ENCODE data around the gene TLE1.
"Not testable (repeated sequence)": the region's sequence is repeated elsewhere in the genome, so short reads cannot be mapped to it uniquely, and the experiment has no call there.

The TLE1 gene

DNA sequence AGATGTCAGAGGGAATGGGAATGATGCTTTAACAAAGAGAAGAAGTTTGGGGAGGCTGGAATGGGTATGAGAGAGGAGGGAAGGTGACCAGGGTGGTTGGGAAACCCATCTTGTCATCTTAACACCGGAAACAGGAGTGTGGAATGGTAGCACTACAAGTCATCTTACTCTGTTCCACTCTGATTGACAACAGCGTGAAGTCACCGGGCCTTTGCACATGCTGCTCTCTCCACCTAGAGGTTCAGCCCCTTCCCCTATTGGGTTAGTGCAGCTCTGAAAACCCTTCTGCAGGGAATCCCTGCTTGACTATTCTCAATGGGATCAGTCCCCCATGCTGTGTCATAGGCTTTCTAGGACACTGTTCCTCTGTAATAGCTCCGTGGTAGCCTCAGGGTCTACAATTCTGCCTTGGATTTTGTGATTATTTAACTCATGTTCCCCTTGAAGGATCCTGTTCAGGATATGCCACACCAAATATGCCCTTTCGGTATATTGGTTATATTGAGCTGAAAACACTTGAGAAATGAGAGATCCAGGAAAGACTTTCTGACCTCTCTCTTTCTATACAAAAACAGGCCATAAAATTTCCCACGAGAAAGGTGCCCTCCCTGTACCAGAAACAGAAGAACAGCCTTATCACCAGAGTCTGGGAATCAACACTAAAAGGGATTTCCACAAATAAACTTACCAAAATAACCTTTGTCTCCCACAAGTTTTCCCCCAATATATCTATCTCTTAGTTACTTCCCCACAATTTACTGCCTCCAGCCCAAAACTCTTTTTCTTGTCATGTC, 86.3 kb downstream of the TLE1 start:
- in situ Hi-C loops (cut with MboI; ENCODE audit: low sequenced_read_pairs), result no loop called here

DNA sequence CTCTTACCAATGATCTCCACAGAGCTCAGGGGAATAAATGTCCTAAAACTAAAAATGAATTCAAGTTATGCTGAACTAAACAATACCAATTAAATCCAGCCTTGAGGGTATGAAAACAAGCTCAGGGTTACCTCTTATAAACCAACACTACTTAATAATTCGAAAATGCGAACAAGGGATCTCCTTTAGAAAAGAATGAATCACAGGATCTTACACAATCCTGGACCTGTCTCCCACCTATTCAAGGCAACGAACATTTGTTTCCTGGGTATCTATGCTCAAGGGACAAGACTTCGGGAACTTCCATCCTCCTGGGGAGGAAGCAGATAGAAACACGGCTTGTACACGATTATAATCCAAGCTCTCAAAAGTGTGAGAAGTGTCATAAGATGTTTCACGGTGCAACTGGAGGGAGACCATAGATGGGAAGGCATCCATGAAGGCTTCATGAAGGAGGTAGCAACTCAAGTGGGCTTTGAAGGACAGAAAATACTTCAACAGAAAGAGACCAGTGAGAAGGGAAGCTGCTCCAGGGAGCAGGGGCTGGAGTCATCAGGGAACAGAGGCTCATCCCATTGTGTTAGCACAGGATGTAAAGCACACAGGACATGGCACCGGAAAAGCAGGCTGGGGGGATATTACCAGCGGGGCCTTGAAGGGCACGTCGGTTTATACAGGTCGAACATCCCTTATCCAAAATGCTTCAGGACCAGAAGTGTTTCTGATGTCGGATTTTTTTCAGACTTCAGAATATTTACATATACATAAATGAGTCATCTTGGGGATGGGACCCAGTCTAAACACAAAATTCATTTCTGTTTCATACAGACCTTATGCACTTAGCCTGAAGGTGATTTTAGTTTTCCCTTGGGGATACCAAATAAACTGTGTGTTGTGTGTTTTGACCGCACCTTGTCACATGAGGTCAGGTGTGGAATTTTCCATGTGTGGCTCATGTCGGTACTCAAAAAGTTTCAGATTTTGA, 87.4 kb downstream of the TLE1 start:
- in situ Hi-C loops (cut with MboI; ENCODE audit: low sequenced_read_pairs), result no loop called here

DNA sequence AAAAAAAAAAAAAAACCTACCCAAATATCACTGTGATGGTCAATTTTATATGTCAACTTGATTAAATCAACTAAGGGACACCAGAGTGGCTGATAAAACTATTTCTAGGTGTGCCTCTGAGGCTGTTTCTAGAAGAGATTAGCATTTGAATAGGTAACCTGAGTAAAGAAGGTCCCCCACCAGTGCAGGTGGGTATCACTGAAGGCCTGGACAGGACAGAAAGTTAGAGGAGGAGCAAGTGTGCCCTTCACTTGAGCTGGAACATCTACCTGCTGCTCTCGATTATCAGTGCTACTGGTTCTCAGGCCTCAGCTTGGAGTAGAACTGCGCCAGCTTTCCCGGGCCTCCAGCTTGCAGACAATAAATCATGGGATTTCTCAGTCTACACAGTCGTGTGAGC, 88.7 kb downstream of the TLE1 start:
- in situ Hi-C loops (cut with MboI; ENCODE audit: low sequenced_read_pairs), result no loop called here

DNA sequence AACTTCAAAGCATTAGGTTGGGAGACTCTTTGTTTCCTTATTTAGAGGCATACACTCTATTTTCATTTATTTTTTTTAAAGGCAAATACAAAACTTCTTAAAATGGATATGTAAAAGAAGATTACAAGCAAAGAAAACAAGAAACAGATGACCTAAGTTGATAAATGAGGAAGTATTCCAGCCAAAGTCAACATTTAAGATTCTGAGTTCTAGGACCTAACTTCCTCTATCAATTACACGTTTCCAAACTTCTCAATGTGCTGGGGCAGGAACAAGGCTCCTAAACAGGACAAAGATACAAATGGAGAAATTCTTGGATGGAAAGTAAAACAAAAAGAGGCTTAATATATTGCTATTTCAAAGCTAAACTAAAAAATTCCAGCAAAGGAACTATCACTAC, 89.5 kb downstream of the TLE1 start:
- in situ Hi-C loops (cut with MboI; ENCODE audit: low sequenced_read_pairs), result no loop called here

DNA sequence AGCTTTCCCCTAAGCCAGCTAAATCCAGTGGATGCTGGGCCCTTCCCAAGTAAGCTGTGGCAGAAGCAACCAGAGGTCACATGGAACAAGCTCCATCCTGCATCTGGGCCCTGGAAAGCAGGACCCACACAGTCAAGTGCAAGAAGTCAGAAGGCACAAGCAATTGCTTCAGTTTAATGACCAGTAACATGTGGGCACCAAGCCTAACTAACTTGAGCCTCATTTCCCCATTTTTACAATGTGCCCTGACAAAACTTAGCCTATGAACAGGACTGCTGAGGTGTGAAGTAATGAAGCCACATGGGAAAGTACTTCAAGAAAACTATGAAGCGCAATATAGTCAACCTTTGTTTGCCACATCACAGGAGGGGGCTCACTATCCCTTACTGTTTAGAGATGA, 90.5 kb downstream of the TLE1 start:
- in situ Hi-C loops (cut with MboI; ENCODE audit: low sequenced_read_pairs), result no loop called here

DNA sequence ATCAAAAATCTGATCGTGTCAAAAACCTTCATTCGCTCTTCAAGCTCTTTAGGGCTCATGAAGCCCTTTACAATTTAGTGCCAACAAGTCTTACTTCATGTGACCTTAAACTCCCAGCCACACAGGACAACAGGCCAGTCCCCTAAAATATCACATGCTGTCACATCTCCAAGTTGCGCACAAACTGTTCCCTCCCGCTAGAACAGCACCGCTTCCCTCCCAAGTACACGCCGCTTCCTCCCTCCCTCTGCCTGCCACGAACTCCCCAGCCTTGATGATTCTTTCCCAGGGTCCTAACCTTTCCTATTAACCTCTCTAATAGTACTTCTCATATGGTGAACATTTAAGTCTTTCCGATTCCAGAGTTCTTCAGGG, 91.2 kb downstream of the TLE1 start:
- in situ Hi-C loops (cut with MboI; ENCODE audit: low sequenced_read_pairs), result no loop called here

DNA sequence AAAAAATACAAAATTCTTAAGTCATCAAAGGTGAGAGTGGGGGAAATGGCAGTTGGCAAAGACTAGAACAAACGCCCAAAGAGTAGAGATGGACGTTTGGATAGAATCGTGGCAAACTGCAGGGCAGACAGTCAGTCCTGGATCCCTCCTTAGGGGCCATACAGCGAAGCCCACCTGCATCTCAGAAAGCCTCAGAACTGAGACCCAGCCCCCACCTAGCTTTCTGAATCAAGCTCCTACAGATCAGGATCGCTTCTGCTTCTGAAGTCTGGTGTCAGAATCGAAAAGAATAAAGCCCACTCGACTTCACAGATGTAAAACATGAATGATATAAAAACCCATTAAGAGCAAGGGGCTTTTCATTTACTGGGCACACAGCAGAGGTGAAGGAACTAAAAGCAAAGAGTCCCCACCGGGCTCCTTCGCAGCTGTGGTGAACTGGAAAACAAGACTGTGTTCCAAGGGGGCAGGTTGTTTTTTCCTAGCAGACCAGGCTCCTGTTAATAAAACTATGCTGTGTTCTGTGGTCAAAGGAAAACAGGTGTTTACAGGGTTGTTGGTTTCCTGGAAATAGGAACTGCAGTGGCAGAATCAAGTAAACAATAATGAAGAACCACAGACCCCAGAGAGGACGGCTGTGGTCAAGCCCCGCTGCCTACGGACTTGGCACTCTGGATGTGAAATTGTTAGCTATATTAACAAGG, 91.8 kb downstream of the TLE1 start:
- in situ Hi-C loops (cut with MboI; ENCODE audit: low sequenced_read_pairs), result no loop called here

DNA sequence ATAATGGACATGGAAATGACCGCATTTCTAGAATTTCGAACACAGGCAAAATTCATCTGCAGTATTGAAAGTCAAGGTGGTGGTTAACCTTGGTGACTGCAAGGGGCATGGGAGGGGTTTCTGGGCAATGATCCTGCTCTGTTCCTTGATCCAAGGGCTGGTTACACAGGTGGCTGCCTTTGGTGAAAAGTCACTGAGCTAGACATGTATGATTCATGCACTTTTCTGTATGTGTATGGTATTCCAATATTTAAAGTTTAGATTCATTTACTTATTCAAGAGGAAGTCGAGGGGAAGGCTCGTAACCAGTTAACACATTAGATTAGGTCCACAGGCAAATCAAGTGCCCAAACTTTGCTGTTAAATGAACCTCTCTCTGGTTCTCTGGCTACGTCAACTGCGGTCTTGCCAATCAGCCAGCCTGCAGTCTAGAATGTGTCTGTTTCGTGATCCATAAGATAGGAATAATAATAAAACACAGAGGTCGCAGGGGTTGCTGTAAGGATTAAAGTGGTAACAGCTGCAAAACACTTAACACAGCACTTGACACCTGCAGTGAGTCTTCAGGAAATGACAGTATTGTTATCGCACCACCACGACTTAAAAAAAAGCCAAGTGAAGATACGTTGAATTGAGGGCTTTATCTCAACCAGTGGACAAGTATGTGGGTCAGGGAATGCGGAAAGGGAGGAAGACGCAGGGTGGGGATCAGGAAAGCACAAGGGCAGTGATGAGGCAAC, 92.5 kb downstream of the TLE1 start:
- in situ Hi-C loops (cut with MboI; ENCODE audit: low sequenced_read_pairs), result no loop called here

DNA sequence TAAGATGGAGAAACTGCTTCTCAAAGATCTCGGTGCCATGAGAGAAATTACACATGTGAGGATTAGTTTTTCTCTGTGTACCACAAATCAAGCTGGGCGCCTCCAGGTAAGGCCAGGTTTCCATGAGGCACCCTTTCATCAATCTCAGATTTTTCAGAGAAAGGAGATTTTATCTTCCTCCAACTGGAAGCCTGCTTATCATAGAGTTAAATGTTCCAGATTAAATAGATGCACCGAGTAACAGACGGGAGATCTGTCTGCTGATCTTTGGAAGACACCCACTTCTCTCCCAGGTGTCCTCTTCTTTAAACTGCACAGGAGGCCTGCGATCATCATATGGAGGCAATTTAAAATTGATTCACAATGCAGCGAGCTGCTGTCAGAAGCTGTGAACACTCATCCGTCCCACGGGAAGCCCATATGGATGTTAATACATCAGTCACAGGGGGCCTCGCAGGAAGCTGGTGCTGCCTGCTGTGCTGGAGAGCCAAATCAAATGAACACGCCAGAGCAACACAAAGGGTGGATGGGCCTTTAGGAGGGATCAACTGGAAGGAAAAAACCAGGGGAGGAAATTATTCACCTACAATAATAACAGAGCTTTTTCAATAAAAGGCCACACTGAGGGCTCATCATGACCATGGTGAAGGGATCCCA, 93.3 kb downstream of the TLE1 start:
- in situ Hi-C loops (cut with MboI; ENCODE audit: low sequenced_read_pairs), result no loop called here

DNA sequence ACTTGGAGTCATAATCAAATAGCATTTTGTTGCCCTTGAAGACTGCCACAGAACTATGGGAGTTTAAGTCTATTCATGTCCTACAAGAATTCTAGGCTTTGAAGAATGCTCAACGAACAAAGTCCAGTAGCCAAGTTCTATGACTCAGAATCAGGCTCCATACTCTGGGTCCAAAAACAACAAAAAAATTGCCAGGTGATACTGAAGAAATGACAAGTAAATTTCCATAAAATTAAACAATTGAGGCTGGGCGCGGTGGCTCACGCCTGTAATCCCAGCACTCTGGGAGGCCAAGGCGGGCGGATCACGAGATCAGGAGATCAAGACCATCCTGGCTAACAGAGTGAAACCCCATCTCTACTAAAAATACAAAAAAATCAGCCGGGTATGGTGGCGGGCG, 94.1 kb downstream of the TLE1 start:
- in situ Hi-C loops (cut with MboI; ENCODE audit: low sequenced_read_pairs), result not testable (repeated sequence)

DNA sequence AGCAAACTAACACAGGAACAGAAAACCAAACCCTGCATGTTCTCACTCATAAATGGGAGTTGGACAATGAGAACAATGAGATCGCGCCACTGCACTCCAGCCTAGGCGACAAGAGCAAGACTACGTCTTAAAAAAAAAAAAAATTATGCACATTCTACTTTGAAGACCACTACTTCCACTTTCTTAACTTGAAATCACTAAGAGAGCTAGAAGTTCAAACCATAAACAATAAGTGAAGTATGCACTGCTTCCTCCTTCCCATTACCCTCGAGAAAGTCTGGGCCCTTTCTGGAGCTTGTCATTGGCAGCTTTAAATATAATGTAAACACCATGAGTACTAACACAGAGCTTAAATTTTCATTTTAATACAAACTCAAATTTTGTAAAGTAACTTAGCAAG, 94.9 kb downstream of the TLE1 start:
- in situ Hi-C loops (cut with MboI; ENCODE audit: low sequenced_read_pairs), result no loop called here

DNA sequence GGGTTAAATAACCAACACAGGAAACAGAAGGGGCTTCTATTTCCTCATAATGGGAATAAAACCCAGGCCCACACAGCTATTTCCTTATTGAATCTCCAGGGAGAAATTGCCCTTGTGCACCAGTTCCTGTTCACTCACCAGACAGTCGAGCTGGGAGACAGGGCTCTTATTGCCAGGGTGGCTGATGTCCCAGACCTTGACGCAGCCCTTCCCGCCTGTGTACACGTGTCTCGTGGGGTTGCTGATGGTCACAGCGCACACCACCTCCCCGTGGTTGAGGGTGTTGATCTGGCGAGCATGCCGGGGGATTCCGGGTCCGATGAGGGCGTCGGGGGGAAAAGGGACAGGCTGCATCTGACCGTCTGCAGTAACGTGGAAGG, 96.5 kb downstream of the TLE1 start:
- in situ Hi-C loops (cut with MboI; ENCODE audit: low sequenced_read_pairs), result no loop called here

DNA sequence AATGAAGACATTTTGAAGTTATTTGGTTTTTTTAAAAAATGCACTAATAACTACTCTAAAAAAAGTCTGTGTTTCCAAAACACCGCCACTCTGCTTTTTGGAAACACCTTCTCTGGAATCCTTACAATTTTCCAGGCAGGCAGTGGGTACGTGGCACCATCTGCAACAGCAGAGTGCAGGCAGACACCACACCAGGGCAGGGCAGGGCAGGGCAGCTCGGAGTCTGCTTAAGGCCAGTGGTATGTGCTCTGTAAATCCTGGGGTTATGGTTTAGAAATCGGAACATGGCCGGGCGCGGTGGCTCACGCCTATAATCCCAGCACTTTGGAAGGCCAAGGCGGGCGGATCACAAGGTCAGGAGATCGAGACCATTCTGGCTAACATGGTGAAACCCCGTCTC, 97.6 kb downstream of the TLE1 start:
- in situ Hi-C loops (cut with MboI; ENCODE audit: low sequenced_read_pairs), result no loop called here

DNA sequence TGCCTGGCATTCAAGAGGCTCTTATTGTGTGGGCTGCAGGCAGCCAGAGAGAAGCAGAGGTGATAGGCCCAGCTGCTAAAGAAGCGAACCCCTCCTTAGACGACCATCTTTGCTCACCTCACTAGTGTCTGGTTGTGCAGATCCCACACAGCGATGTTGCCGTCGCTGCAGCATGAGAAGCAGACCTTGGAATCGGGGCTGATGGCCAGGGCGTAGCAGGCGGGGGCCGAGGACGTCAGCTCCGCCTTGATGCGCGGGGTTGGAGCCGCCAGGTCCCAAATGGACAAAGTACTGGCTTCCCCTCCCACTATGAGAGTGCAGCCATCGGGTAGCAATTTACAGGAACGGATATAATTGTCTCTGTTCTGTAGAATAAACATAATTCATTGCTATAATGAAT, 98.7 kb downstream of the TLE1 start:
- in situ Hi-C loops (cut with MboI; ENCODE audit: low sequenced_read_pairs), result no loop called here

DNA sequence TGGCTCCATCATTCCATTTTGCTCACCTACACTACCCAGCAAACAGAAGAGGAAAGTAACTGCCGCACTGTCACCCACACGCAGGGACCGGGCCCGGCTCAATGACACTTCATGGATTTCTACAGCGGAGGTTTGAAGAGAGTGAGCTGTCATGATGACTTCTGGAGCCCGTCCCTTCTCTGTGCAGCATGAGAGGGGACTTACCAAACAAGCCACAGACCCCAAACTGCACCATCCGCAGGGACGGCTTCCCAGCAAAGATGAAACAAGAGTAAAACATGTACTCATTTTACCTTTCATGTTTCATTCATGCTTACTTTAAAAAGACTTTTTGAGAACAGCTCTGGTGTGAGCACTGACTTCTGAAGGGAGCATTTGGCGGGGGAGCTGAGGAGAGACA, 99.5 kb downstream of the TLE1 start:
- in situ Hi-C loops (cut with MboI; ENCODE audit: low sequenced_read_pairs), result no loop called here

DNA sequence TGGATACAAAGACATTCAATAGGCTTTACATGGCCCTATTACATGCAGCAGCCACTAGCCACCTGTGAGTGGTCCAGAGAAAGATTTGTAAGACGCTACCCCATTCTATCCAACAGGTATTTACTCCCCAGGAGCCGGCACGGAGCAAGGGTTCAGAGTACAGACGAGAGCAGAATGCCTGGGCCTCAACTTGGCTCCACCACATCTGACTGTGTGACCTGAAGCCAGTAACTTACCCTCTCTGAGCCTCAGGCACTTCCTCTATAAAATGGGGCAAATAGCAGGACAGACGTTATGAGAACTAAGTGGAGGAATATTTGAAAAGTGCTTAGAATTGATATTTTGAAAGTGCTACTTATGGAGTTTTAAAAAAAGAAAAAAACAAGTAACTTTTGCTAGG, 100.0 kb downstream of the TLE1 start:
- in situ Hi-C loops (cut with MboI; ENCODE audit: low sequenced_read_pairs), result no loop called here

DNA sequence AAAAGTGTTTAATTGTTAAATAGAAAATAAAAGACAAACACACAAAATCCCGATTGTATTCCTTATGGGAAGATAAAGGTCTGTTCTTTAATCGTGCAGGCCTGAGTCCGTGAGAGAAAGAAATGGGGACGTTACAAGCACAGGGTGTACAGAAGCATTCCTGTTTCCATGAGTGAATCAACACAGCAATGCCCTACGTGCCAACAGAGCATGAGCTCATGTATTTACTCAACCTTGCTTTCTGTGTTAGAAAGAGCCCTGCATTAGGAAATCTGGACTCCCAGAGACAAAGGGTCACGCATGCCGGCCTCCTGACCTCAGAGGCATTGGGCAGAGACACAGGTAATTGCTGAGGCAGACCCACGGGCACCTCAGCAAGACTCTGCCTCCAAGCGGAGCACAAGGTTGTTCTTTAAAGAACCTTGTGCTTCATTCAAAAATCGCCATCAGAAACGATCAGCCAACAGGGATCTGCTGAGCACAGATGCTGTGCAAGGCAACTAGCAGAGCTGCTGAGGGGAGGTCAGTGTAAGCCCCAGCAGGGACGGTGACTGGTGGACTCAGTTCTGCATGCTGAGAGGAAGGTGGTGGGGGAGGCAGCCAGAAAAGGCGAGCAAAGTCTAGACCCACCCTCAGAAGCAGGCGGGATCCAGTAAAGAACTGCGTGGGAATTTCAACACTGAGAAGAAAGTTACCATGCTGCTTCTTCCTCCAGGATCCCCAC, 101.0 kb downstream of the TLE1 start:
- in situ Hi-C loops (cut with MboI; ENCODE audit: low sequenced_read_pairs), result no loop called here

DNA sequence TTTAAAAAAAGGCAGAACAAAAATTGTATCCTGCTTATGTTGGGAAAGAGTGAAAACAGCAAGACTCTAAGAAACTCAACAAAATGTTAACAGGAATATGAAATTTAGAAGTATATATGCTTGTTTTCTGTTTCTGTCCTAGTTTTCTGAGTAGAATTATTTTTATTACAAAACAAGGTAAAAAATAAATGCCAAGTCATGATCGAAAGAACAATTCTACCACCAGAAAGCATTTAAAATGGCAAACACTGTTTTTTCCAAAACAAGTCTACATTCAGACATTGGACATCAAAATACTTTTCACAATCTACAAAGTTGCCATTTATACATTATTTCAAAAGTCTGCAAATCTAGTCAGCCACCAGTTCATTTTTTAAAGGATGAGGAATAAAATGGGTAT, 102.6 kb downstream of the TLE1 start:
- in situ Hi-C loops (cut with MboI; ENCODE audit: low sequenced_read_pairs), result no loop called here

DNA sequence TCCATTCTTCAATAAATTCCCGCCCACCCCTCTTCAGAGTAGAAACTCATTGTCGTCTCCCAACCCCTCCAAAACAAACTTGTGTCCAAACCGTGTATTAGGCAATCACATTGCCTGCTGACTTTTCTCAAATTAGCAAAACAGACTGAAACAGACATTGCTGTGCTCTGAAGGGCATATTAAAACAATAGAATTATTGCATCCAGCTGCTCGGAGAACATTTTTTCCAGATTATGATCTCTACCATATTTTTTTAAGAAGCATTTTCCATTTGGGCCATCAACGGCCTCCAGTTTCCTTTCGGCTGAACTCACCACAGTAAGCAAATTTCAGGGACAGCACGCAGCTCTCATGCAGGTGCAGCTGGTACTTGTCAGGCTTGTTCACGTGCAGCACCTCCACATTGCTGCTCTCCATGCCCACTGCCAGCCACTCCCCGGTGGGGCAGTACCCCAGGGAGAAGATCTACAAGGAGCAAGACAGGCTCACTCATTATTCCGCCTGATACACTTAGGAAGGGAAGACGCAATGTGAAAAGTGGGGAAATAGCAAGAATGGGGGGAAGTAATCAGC, 104.1 kb downstream of the TLE1 start:
- in situ Hi-C loops (cut with MboI; ENCODE audit: low sequenced_read_pairs), result no loop called here
